Measurements from ENCODE around the gene GRAMD1B. TPM values are rescaled to one million over a fixed set of nuclear protein-coding genes. Genes with fewer than 3 reads are reported as not detected.

GRAMD1B gene
- 3.5 and 5.5 TPM in 2 replicates for total RNA-seq

DNA sequence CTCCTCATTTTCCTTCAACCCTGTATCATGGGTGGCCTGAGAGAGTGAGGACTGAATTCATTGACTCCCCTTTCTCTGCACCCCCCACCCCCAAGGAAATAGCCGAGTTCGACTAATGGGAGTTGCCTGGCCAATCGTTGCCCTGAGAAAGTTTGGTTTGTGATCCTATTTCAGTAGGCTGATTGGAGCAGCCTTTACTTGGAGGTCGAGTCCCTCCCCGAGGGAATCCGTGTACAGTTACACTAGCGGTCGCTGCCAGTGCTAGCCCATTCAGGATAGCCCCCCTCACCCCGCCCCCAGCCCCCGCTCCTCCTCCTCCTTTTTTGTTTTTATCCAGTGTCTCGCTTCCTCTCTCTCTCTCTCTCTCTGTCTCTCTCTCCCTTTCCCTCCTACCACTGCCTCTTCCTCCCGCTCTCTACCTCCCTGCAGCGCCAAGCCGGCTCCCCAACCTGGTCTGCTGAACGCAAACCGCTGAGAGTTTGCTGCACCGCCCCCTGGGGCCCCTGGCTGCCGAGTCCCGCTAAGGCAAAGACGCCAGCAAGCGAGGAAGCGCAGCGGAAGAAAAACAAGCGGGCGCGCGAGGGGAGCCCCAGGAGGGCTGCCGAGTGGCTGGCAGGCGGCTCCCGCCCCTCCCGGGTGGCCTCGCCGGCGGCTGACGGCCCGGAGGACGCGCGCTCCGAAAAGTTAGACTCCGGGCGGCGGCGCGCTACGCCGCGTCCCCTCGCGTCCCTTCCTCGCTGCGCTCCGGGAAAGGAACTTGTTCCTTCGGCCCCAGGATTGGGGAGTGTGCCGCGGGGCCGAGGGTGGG lies at the start of gene GRAMD1B:
TSS of gene GRAMD1B (plus strand) at position 357 of the 808 bp plus-strand sequence. CDS start 524 bp downstream, outside the sequence.

DNA sequence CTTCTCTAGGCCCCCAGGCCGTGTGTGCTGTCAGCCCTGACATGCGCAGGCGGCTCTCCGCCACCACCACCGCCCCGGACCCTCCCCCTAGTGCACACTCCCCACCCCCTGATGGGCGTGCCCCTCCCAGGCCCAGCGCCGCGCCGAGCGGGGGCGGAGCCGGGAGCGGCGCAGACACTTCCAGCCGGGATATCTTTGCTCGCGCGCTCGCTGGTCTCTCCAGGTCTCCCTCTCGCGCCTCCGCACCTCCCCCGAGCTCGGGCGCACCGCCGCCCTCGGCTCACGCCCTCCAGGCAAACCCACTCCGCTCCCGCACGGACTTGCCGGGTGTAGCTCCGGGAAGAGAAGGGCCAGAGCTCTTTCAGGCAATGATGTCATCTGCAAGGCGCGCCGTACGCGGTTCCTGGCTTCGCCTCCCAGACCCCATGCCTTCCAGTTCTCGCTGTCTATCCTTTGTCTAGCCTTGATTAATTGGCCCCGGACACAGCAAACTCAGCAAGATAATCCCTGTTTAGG lies 224.6 kb downstream of the GRAMD1B start, which contains the start of gene SCN3B:
TSS of gene SCN3B (minus strand) at position 59 of the 516 bp plus-strand sequence. CDS start 823 bp downstream, outside the sequence.

Other genes with a start within 250 kb of the GRAMD1B start
- 103 and 152 TPM in 2 replicates for gene CLMP, start 235.0 kb upstream of the GRAMD1B start, total RNA-seq
- gene SCN3B, start 224.4 kb downstream of the GRAMD1B start, total RNA-seq: under 0.01 and 0.12 TPM in 2 replicates